Stomach smooth muscle (tissue), 2 donors: Measurements from ENCODE around the gene PHRF1.
"Not testable (repeated sequence)": the region's sequence is repeated elsewhere in the genome, so short reads cannot be mapped to it uniquely, and the experiment has no call there.

Source experiments
- H3K27ac ChIP-seq: one replicate; pipeline ENCODE4 v1.7.0; 2013; ENCODE audit warnings: mild to moderate bottlenecking, low read length, inconsistent platforms
- H3K27me3 ChIP-seq, 2 donors: one replicate each; pipeline ENCODE4 v1.7.0; 2013; ENCODE audit warnings: low read length in 2 of 2; ENCODE audit not compliant: insufficient read depth in 2 of 2, control insufficient read depth in 1 of 2
- H3K36me3 ChIP-seq, 2 donors: one replicate each; pipeline ENCODE4 v1.7.0; 2013; ENCODE audit warnings: low read length in 2 of 2; ENCODE audit not compliant: control insufficient read depth in 2 of 2, insufficient read depth in 2 of 2
- H3K4me1 ChIP-seq: one replicate; pipeline ENCODE4 v1.7.0; 2013; ENCODE audit warnings: low read length; ENCODE audit not compliant: control insufficient read depth, insufficient read depth
- H3K4me3 ChIP-seq, 2 donors: one replicate each; pipeline ENCODE4 v1.7.0; 2013; ENCODE audit warnings: low read length in 2 of 2
- H3K9ac ChIP-seq, 2 donors: one replicate each; pipeline ENCODE4 v1.7.0; 2013; ENCODE audit warnings: low read length in 2 of 2, mild to moderate bottlenecking in 1 of 2
- H3K9me3 ChIP-seq, 2 donors: one replicate each; pipeline ENCODE4 v1.7.0; 2013; ENCODE audit warnings: low read length in 2 of 2; ENCODE audit not compliant: control insufficient read depth in 2 of 2
- donor health status: healthy.
- donor health status: Pancreatic carcinoma.

Gene PHRF1

GRCh38 chr11:638631-639331 is 62.5 kb downstream of the PHRF1 start:
- H3K27ac ChIP-seq: no peak overlapping the region
- H3K9ac ChIP-seq: no peak overlapping the region
- H3K4me1 ChIP-seq: peaks cover 18% of the 10 kb centered on the region

GRCh38 chr11:639332-639955 is 63.2 kb downstream of the PHRF1 start:
- Histone ChIP-seq H3K9ac (no peak overlapping the region), H3K9me3 (no peaks in the 10 kb centered on the region), H3K4me3 (no peak overlapping the region), H3K4me1 (peaks cover 18% of the 10 kb centered on the region), H3K27ac (no peak overlapping the region), H3K36me3 (peaks cover 4 to 6% of the 10 kb centered on the region in 2 donors), H3K27me3 (peaks cover 7 to 18% of the 10 kb centered on the region in 2 donors)

More at GRCh38 chr11:638631-639331, 62.5 kb downstream of the PHRF1 start:
- Histone ChIP-seq H3K4me3 (no peak overlapping the region), H3K9me3 (no peaks in the 10 kb centered on the region), H3K36me3 (peaks cover 4% of the 10 kb centered on the region in 2 donors), H3K27me3 (peaks cover 7 to 18% of the 10 kb centered on the region in 2 donors)

GRCh38 chr11:640021-640706 is 63.9 kb downstream of the PHRF1 start:
- Histone ChIP-seq H3K4me3 (no peak overlapping the region), H3K36me3 (peaks cover 4 to 7% of the 10 kb centered on the region in 2 donors), H3K27ac (no peak overlapping the region), H3K9me3 (no peaks in the 10 kb centered on the region), H3K9ac (no peak overlapping the region), H3K27me3 (peaks cover 7 to 18% of the 10 kb centered on the region in 2 donors), H3K4me1 (peaks cover 18% of the 10 kb centered on the region)

- Histone ChIP-seq H3K9ac (no peak overlapping the region), H3K36me3 (peaks cover 4 to 7% of the 10 kb centered on the region in 2 donors), H3K9me3 (no peaks in the 10 kb centered on the region), H3K27ac (no peak overlapping the region), H3K4me3 (no peak overlapping the region), H3K4me1 (peaks cover 15% of the 10 kb centered on the region), H3K27me3 (peaks cover 7 to 15% of the 10 kb centered on the region in 2 donors)
These were observed 65.6 kb downstream of the PHRF1 start for GRCh38 chr11:641806-642370.

GRCh38 chr11:643366-643765 is 67.1 kb downstream of the PHRF1 start:
- Histone ChIP-seq H3K4me1 (peaks cover 6% of the 10 kb centered on the region), H3K27ac (no peak overlapping the region), H3K27me3 (peaks cover 0 to 3% of the 10 kb centered on the region in 2 donors), H3K9me3 (no peaks in the 10 kb centered on the region), H3K9ac (no peak overlapping the region), H3K4me3 (no peak overlapping the region), H3K36me3 (peaks cover 5 to 7% of the 10 kb centered on the region in 2 donors)

GRCh38 chr11:643849-644738 is 67.8 kb downstream of the PHRF1 start:
- Histone ChIP-seq H3K27ac (no peak overlapping the region), H3K4me3 (no peak overlapping the region), H3K9me3 (no peaks in the 10 kb centered on the region), H3K4me1 (peaks cover 2% of the 10 kb centered on the region), H3K36me3 (peaks cover 6 to 7% of the 10 kb centered on the region in 2 donors), H3K9ac (no peak overlapping the region), H3K27me3 (no peaks in the 10 kb centered on the region)

GRCh38 chr11:645536-645935 is 69.3 kb downstream of the PHRF1 start:
- no peaks in the 10 kb centered on the region for H3K9me3 ChIP-seq
- no peaks in the 10 kb centered on the region for H3K4me1 ChIP-seq
- H3K27me3 ChIP-seq: no peaks in the 10 kb centered on the region
- H3K36me3 ChIP-seq: peaks cover 6 to 7% of the 10 kb centered on the region in 2 donors
- no peak overlapping the region for H3K27ac ChIP-seq
- no peak overlapping the region for H3K9ac ChIP-seq
- no peak overlapping the region for H3K4me3 ChIP-seq

- Histone ChIP-seq H3K9ac (no peak overlapping the region), H3K4me3 (no peak overlapping the region), H3K36me3 (peaks cover 6 to 7% of the 10 kb centered on the region in 2 donors), H3K4me1 (no peaks in the 10 kb centered on the region), H3K9me3 (no peaks in the 10 kb centered on the region), H3K27me3 (no peaks in the 10 kb centered on the region), H3K27ac (no peak overlapping the region)
These were observed 69.9 kb downstream of the PHRF1 start for GRCh38 chr11:646214-646613.

- H3K9ac ChIP-seq, H3K9me3 ChIP-seq, H3K4me3 ChIP-seq, H3K36me3 ChIP-seq, H3K27me3 ChIP-seq, H3K27ac ChIP-seq, H3K4me1 ChIP-seq: not testable (repeated sequence)
These were observed 71.4 kb downstream of the PHRF1 start for GRCh38 chr11:647672-648158.

- peaks cover 5 to 6% of the 10 kb centered on the region in 2 donors for H3K36me3 ChIP-seq
- H3K9ac ChIP-seq: no peak overlapping the region
- no peak overlapping the region for H3K4me3 ChIP-seq
- H3K4me1 ChIP-seq: no peaks in the 10 kb centered on the region
- H3K27me3 ChIP-seq: no peaks in the 10 kb centered on the region
- no peaks in the 10 kb centered on the region for H3K9me3 ChIP-seq
- no peak overlapping the region for H3K27ac ChIP-seq
These were observed 74.2 kb downstream of the PHRF1 start for GRCh38 chr11:650482-650881.
